NCI-H2107 treated with DMSO at 0.1 percent for 48 hours (cell line): ENCODE results near the gene YPEL1.
A peak's percentile ranks its signal among the peaks of the same experiment; 100 is the strongest.
"Not testable (repeated sequence)": the region's sequence is repeated elsewhere in the genome, so short reads cannot be mapped to it uniquely, and the experiment has no call there.

Experiments used
- DNase-seq: peaks from one replicate; lab custom pipeline; 2025; ENCODE audit not compliant: unreplicated experiment; lab: John Stamatoyannopoulos, UW

YPEL1 gene

GRCh38 chr22:21724496-21724895 lies 11.1 kb downstream of the YPEL1 start:
- not testable (repeated sequence) for DNase-seq

- not testable (repeated sequence) for DNase-seq
These were observed 14.3 kb downstream of the YPEL1 start for GRCh38 chr22:21721195-21721852.

GRCh38 chr22:21720191-21720859 lies 15.3 kb downstream of the YPEL1 start:
- DNase-seq: not testable (repeated sequence)

- no peak for DNase-seq
These were observed 16.6 kb downstream of the YPEL1 start for GRCh38 chr22:21719024-21719423.

- no peak for DNase-seq
These were observed 17.1 kb downstream of the YPEL1 start for GRCh38 chr22:21718499-21718898.

- not testable (repeated sequence) for DNase-seq
These were observed 19.0 kb downstream of the YPEL1 start for GRCh38 chr22:21716395-21717122.

- DNase-seq: no peak
These were observed 20.8 kb downstream of the YPEL1 start for GRCh38 chr22:21714786-21715185.

- DNase-seq: no peak
These were observed 21.4 kb downstream of the YPEL1 start for GRCh38 chr22:21714059-21714770.

- no peak for DNase-seq
These were observed 22.1 kb downstream of the YPEL1 start for GRCh38 chr22:21713428-21714058.

- DNase-seq: peak; percentile 29
These were observed 22.7 kb downstream of the YPEL1 start for GRCh38 chr22:21712751-21713427.

- no peak for DNase-seq
These were observed 23.7 kb downstream of the YPEL1 start for GRCh38 chr22:21711851-21712250.

GRCh38 chr22:21710156-21710555 lies 25.4 kb downstream of the YPEL1 start:
- DNase-seq: no peak

GRCh38 chr22:21709688-21710087 lies 25.9 kb downstream of the YPEL1 start:
- no peak for DNase-seq

- no peak for DNase-seq
These were observed 26.6 kb downstream of the YPEL1 start for GRCh38 chr22:21708960-21709359.

GRCh38 chr22:21707677-21708076 lies 27.9 kb downstream of the YPEL1 start:
- DNase-seq: no peak

GRCh38 chr22:21703684-21704316 lies 31.8 kb downstream of the YPEL1 start:
- DNase-seq: no peak

GRCh38 chr22:21702700-21703683 lies 32.6 kb downstream of the YPEL1 start:
- DNase-seq: no peak

- no peak for DNase-seq
These were observed 33.5 kb downstream of the YPEL1 start for GRCh38 chr22:21702094-21702493.
